Suppressor macrophage treated with lipopolysaccharide for 1 hour (primary cell): ENCODE data around the gene NAV2.
A peak's percentile ranks its signal among the peaks of the same experiment; 100 is the strongest.

Experiments
- DNase-seq, 3 donors: peaks; one replicate each; pipeline ENCODE4 v3.0.0-alpha.2; 2020 to 2022

The NAV2 gene

DNA sequence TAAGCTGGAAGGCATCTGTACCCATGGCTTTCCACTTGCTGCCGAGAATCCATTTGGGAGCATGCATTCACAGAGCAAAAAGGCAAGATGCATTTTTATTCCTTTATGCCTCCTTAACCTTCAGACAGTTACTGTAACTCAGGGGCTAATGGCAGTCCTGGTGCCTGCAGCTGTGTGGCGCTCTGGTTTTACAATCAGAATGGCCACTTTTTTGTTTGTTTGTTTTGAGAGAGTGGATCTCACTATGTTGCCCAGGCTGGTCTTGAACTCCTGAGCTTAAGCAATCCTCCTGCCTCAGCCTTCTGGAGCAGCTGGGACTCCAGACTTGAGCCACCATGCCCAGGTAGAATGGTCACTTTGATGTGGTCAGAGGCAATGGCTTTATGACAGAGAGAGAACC lies 101.8 kb downstream of the NAV2 start:
- no peak for DNase-seq

DNA sequence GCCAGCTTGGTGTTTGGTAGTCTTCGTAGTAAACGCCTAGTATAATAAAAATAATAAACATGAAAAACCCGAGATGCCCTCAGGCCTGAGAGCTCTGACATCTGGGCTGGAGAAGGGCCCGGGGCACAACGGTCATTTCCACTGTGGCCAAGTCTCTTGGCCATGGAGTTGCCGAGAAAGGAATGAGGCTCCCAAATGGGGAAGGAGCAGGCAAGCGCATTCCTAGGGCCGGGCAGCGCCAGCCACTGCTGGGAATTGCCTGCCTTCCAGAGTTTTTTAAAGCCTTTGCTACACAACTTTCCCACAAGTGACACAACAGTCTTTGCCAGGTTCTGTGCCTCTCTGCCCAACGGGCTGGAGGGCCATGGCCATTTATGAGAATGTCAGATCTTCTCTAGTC lies 103.4 kb downstream of the NAV2 start:
- no peak for DNase-seq

DNA sequence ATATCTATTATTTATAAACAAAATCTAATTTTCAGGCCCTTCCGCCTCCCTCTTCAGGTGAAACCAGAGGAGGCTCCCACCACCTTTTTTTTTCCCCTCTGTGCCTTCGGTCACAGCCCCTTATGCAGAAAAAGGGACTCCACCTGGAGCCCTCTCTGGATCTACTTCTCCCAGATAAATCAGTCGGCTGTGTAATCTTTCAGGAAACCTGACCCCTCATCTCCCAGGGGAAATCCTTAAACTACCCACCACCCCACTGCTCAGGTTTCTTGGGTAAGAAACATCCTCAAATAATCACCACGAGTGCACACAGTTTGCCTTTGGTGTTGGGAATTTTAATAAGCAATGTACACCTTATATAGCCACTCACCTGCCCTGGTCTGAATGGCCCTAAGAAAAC lies 104.2 kb downstream of the NAV2 start:
- DNase-seq, result no peak

DNA sequence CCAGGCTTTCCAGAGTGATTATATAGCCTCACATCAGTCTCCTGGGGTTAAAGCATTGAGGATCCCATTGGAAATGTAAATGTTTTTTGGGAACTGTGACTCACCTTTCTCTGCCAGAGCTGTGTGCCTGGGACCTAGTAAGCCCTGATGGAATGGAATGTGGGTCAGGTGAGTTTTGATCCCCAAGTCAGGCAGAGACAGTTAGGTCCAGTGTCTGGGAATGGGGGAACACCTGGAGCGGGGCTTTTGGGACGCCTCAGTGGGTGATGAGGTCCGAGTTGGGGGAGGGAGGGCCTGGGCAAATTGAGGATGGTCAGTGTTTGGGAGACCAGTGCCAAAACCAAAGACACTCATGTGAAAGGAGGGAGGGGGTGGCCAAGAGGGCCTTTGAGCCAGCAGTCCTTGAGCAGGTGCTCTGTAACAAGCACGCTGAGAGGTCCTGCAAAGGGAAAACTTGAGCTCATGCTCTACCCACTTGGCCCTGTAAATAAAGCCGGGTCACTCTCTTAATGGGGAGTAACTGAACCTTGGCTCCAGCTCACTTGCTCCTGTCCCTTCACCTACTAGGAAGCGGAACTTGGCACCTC lies 104.7 kb downstream of the NAV2 start:
- DNase-seq, result no peak

DNA sequence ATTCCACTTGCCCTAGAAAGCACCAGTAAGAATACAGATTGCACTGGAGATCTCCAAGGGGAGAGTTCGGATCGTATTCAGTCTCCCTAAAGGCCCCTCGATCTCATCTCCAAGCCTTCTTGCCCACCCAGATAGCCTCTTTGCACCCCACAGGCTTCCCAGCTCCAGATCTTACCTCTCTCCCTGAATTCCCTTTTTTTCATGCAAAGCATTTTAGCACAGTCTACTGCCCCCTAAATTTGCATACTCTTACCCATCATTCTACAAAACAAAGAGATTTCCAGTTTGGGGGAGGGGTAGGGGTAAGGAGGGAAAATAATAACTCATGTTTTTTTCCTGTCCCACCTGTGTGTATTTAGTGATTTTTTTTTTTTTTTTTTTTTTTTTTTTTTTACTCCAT lies 105.2 kb downstream of the NAV2 start:
- no peak for DNase-seq

DNA sequence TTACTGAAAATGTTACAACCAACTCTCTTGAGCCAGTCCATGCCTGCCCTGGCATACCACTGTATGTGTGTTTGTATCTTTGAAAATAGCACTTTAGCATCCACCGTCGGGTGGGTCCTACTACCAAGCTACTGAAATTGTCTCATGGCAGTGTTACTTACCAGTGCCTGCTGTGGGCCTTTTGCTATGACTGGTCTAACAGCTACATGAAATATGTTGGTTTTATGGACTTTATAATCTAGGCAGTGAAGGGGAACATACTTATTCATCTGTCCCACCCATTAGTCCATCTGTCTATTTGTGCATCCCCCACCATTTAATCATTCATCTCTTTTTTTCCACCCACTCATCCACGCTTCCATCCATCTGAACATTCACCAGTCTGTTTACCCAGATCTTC lies 106.0 kb downstream of the NAV2 start:
- no peak for DNase-seq

DNA sequence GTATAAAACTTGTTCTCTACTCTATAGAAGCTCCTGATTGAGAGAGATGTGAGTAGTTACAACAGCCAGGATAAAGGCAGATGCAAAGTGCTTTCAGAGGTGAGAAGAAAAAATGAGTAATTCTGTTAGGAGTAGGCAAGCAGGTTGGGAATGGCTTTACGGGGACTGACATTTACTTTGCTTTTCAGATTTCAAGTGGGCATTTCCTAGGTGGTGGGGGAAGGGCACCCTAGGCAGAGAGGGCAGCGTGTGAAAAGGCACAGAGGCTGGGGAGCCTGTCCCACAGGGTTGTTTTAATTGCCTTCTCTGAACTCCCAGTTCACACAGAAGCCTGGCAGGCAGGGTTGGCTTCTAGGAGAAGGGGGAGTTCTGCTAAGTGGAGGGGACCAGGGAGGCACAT lies 106.5 kb downstream of the NAV2 start:
- DNase-seq, result no peak

DNA sequence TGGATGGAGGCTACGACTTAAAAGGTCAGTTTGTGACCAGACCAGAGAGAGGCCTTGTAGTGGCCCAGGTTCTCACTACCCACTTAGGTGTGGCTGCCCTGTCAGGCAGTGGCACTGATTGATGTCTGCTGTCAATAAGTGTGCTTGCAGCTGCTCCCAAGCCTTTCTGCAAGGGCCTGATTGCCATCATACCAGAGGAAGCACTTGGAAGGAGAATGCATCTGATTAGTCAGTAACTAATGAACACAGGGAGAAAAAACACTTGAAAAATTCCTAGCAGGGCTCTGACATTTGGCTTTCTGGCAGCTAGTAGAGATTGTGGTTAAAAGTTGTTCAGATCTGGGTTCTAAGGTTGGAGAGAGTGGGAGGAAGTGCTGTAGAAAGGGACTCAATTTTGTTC lies 107.5 kb downstream of the NAV2 start:
- DNase-seq, result no peak

DNA sequence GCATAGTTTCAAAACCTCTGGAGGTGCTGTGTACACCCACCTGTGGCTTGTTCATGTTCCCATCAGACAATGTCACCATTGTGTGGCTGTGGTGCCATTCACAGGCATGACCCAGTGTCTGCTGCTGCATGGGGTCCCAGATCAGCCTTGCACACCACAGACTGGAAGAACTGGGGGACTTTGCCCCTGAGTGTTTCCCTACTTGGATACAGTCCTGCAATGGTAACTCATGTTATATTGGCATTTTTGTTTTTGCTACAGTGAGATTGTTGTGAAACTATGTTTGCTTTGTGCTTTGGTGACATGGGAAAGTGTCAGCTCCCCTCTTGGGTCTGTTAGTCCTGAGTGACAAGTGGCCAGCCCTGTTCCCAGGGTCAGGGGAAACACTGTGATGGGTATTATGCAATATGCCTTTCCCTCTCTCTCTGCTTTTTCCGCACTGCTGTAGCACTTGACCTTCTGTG lies 108.8 kb downstream of the NAV2 start:
- DNase-seq, result no peak

DNA sequence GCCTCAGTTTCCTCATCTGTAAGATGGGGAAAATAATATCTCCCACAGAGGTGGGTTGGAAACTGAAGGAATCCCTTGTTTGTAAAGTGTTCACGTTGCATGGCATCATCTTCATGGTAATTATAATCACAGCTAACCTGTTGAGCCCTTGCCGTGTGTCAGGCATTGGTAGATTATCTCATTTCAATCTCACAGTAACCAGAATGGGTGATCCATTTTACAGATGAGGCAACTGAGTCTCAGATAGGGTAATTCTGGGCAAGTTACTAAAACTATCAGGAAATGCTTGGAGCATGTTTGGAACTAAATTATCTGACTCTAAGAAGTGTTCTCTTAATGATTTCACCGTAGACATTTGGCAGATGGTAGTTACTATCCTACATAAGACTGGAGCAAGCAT lies 109.4 kb downstream of the NAV2 start:
- no peak for DNase-seq

DNA sequence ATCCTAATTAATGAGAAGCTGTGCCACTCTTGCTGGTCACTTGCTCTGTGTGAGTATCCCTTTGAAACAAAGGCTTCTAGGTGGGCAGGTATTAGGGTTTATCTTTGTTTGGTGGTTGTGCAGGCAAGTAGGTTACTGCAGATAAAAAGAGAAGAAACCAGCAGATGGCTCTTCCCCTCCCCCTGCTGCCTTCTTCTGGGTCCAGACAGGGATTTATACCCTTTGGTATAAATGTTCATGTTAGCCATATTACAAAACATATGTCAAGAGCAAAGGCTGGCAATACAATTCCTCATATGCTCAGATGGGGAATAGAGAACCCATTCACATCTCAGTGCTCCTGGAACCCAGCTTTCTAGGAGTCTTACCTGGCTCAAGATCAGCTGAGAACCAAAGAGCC lies 109.9 kb downstream of the NAV2 start:
- no peak for DNase-seq

DNA sequence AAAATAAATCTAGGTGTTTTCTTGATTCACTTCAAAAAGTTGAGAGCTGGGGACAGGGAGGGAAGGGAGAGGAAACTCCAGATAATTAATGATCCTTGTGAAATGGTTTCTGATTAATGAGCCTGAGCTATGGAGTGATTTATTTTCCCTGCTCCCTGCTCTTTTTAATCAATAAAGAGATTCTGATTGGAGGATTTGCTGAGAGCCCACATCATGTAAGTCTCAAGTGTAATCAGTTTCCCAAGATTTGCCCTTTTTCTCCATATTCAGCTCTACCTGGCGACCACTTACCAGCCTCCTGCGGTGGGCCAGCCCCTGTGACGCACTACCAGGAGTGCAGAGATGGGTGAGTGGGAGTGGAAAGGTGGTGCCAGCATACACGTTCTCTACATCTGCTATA lies 114.0 kb downstream of the NAV2 start:
- DNase-seq, result no peak

DNA sequence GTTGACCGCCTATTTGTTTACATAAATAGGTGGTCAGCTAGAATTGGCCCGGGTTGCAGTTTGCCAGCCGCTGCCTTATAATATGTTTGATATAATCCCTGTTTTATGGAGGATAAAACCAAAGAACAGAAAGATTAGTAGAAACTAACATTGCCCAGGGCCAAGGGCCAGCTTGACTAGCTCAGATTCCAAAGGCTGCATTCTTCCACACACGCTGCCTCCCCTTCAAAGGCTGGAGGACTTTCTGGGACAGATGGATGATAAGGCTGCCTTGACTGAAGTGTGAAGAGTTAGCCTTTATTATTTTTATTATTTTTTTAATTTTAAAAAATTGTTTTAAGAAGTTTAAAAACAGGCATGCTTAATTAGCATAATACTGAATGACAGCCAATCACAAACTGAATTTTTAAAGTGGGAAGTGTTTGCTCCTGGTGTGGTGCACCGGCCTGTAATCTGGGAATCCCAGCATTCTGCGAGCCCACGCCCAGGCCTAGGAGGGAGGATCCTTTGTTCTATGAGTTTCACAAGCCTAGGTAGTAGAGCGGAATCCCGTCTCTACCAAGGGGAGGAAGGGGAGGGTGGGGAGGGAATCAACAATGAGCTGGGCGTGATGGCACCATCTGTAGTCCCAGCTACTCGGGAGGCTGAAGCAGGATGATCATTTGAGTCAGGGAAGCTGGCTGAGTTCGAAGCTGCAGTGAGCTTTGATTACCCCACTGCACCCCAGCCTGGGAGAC lies 114.9 kb downstream of the NAV2 start:
- DNase-seq, result no peak

DNA sequence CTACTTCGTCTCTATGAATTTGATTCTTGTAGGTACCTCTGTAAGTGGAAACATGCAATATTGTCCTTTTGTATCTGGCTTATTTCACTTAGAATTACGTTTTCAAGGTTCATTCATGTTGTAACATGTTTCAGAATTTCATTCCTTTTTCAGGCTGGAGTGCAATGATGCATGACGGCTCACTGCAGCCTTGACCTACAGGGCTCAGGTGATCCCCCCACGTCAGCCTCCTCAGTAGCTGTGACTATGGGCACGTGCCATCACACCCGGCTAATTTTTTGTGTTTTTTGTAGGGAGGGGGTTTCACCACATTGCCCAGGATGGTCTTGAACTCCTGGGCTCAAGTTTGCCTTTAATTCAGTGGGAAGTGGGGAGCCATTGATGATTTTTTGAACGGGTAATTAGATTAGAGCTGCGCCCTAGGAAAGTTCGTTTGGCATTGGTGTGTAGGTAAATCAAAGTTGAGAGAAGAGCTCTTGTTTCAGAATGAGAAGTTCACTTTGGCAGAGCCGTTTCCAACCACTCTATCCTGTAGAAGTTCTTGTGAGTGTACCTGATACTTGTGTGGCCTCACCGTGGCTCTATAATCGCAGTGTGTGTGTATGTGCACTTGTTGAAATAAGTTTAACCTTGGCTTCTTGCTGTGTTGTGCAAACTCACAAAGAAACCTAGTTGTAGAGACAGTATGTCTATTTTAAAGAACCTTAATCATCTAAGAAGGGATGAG lies 115.9 kb downstream of the NAV2 start:
- DNase-seq, result peak in 1 of 3 donors; percentile 7

DNA sequence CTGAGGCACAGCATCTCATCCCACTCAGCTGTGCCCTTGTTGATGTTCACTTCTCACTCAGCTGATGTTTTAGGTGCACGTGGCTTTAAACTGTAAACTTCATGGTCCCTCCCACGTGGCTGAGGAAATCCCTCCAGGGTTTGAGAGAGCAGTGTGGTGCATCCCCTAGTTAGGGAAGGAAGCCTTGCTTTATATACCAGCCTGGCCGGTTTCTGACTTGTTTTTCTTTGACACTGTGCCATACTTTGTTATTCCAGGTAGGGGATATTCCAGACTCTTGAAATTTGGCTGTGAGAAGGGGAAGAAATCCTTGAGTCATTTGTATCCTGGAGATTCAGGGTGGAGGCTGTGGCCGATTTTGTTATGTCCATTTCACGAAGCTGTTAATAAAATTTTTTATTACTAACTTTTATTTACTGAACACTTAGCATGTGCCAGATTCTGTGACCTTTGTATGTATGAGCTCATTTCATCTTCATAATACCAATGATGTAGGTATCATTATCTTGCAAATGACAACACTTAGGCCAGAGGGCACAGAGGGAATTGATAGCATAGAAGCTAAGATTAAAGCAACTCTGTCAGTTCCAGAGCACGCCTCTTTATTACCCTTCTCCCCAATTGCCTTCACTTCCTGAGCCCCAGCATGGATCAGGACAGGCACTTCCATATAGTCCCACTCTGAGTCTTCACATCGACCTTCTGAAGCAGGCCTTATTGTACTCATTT lies 116.6 kb downstream of the NAV2 start:
- DNase-seq, result no peak

DNA sequence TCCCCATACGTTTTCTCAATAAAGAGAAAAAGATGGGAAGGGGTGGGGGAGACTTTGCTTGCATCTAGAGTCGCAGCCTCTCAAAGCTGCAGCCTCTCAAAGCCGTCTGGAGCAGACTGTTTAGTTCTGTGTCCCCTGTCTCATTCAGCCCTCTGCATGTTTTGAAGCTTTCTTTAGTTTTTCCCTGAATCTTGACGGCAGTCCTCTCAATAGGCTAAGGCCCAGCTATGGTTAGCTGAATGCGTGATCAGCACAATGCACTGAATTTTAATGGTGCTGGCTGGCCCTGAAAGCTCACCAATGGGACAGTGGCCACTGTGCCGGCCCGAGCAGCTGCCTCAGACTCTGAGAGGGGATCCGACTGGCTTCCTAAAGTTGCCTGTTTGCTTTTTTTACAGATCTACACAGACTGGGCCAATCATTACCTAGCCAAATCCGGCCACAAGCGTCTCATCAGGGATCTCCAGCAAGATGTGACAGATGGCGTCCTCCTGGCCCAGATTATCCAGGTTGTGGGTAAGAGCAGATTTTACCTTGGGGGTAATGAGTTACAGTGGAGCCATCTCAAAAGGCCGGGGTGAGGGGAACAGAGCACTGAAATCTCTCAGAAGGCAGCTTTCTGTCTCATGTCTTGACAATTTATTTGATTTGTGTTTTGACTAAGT lies 119.6 kb downstream of the NAV2 start:
- no peak for DNase-seq

DNA sequence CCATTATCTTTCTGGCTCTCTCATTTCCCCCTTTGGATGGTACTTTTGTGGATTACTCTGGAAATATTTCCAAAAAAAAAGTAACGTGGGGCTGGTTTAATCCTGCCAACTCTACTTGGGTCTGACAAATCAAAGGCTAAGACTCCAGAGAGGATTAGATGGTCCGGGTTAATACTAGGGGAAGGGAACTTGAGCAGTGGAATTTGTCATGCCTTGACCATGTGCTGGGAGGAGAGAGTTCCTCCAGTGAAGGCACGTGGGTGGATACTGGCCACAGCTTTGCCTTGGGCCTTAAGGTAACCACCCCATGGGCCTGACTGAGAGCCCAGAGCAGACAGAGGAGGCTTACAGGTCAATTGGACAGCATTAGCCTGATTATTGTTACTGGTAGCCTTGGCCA lies 120.3 kb downstream of the NAV2 start:
- no peak for DNase-seq

DNA sequence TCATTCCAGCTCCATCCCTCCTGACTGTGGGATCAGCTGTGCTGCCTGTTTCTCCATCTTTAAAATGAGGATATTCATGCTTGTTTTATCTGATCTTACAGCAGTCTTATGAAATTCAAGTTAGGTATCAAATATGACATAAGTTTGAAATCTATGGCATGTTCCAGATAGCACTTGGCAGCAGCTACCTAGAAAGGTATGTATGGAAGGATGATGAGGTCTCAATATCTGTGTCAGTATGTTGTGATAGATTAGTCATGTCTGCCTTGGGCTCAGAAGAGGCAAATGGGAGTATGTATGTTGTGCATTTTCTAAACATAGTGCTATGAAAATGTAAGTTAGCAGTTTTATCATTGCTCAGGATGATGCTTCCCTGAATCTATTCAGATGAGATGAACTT lies 122.1 kb downstream of the NAV2 start:
- no peak for DNase-seq

DNA sequence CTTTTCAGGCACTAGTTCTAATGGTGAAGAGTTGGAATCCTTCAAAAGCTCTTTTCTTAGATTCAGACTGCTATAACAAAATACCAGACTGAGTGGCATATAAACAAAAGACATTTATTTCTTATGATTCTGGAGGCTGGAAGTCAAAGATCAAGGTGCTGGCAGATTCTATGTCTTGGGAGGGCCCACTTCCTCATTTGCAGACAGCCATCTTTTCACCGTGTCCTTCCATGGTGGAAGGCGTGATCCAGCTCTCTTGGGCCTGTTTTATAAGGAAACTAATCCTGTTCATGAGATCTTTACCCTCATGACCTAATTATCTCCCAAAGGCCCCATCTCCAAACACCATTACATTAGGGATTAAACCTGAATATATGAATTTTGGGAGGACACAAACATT lies 124.0 kb downstream of the NAV2 start:
- no peak for DNase-seq

DNA sequence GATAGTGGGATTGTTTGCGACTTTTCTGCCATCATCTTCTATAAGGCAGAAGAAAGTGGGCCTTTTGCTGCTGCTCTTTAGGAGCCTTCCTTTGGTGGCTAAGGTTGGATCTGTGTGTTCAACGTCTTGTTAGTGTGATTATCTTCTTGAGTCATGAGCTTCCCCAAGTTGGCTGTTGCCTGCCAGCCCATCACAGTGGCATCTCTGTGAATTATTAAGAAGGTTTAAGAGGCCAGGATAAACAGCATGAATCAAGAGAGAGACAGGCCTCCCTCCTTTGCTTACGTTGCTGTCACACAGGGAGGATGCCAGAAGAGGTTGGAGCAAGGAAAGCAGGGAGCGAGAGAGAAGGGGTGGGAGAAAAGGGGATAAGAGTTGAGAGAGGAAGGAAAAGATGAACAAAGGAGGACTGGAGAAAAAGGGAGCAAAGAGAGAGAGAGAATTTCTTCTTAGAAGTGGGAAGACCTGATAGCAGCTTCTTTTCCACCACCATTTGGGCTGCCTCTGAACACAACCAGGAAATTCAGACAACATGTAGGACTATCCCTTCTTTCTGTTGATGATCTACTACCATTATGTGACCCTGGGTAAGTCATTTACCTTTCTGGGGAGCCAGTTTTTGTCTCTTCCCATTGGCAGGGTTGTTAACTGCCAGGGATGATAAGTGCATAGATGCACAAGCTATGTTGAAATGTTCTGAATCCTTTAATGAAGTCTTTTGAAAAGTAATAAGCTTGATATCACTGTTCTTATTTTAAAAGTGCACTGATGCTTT lies 126.5 kb downstream of the NAV2 start:
- no peak for DNase-seq

DNA sequence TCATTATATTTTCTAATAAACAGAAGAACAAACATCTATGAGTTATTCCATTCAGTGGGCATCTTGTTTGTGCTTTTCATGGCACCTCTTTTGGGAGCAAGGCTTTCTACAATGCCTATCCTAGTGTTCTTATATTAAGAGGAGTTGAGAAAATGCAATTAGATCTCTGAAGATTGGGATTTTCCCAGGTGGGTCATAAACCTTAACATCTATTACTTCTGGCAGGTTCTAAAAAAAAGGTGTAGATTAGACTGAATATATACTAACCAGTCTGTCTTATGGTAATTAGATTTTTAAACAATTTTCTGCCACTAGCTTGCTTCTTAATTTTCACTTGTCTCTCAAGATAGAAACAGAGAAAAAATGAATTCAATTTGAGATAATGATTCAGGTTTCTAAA lies 128.3 kb downstream of the NAV2 start:
- no peak for DNase-seq

DNA sequence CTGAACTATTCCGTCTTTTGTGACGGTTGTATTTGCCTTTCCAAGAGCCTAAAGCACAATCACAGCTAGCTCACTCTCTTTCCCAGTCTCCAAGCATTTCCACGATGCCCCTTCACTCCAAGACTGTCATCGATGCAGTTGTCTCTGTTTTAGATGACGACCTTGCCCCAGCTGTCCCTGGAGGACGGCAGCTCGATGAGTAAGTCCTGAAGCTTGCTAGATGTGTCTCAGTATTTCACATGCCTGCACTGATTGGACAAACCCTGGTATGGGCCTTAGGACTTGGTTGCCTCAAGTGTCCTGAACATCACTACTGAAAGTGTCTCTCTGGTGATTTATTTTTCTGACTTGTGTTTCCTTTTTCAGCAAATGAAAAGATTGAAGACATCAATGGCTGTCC lies 129.9 kb downstream of the NAV2 start:
- DNase-seq, result no peak
